ENCODE measurements around the gene GASK1B.

DNA sequence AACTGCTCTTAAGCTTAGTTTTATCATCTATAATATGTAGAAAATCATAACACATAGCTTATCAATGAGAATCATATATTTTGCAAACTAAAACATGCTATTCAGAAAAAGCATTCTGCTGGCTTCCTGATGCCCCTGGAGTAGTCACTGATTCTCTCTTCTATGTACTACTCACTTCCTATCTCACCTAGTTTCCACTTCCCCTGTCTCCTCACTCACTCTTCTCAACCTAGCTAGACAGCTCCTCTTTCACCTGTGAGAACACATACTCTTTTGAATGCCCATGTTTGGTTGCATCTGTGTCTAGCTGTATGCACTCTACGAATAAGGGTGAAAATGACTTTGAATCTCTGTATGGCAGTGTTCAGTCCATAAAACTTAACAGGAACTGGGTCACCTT lies 46.8 kb upstream of the GASK1B start:
- TF ChIP-seq, protein P1, sequence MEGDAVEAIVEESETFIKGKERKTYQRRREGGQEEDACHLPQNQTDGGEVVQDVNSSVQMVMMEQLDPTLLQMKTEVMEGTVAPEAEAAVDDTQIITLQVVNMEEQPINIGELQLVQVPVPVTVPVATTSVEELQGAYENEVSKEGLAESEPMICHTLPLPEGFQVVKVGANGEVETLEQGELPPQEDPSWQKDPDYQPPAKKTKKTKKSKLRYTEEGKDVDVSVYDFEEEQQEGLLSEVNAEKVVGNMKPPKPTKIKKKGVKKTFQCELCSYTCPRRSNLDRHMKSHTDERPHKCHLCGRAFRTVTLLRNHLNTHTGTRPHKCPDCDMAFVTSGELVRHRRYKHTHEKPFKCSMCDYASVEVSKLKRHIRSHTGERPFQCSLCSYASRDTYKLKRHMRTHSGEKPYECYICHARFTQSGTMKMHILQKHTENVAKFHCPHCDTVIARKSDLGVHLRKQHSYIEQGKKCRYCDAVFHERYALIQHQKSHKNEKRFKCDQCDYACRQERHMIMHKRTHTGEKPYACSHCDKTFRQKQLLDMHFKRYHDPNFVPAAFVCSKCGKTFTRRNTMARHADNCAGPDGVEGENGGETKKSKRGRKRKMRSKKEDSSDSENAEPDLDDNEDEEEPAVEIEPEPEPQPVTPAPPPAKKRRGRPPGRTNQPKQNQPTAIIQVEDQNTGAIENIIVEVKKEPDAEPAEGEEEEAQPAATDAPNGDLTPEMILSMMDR (IDR thresholded peaks at IDR 0.05 in 4 of 5, conservative IDR thresholded peaks at IDR 0.05 in 1 of 5): no peak
- TF ChIP-seq POLR2A (IDR thresholded peaks at IDR 0.05): no peak

All from gastrocnemius medialis (tissue), 4 donors.